ENCODE measurements around the gene GGCX. TPM values are rescaled to one million over a fixed set of nuclear protein-coding genes. Genes with fewer than 3 reads are reported as not detected.
A peak's percentile ranks its signal among the peaks of the same experiment; 100 is the strongest.

The GGCX gene
- total and polyA plus RNA-seq, 2 of the 13 experiments (the other 11 are each of a cell fraction or from before 2014, with no cell fraction given), result 72.5 to 103 TPM

DNA sequence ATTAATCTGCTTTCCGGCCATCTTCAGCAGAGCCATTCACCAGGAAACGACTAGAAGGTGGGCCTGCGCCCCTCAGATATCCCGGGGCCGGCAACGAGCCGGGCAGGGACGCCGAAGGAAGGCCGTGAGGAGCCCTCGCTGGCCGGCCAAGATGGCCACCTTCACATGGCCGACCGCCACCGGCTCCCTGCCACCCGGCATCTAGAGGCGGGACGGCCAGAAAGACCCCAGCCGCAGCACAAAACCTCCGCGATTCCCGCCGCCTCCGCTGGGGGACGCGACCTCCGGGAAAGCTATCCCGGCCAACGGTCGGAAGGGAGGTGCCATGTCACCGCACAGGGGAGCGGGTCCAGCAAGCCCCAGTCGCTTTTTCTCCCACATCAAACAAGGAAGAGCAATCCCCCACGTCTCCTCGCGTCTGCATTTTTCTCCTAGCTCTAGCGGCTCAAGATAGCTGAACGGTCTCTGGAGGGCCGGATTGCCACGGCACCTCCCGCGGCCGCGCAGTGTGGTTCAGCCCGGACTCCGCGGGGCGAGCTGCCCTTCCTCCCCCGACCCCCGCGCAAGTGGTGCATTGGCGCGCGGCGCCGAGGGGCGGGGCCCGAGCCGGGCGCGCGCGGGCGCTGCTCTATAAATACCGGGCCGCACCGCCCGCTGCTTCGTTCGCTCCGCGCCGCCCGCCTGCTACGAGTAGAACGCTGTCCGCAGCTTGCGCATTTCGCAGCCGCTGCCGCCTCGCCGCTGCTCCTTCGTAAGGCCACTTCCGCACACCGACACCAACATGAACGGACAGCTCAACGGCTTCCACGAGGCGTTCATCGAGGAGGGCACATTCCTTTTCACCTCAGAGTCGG, 22.6 kb downstream of the GGCX start, which contains the start of gene MAT2A (continued):
- TF ChIP-seq, protein P1, sequence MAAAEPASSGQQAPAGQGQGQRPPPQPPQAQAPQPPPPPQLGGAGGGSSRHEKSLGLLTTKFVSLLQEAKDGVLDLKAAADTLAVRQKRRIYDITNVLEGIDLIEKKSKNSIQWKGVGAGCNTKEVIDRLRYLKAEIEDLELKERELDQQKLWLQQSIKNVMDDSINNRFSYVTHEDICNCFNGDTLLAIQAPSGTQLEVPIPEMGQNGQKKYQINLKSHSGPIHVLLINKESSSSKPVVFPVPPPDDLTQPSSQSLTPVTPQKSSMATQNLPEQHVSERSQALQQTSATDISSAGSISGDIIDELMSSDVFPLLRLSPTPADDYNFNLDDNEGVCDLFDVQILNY (CRISPR knock-in tag; conservative IDR thresholded peaks at IDR 0.05), result peak; percentile 90
- TF ChIP-seq, protein P2, sequence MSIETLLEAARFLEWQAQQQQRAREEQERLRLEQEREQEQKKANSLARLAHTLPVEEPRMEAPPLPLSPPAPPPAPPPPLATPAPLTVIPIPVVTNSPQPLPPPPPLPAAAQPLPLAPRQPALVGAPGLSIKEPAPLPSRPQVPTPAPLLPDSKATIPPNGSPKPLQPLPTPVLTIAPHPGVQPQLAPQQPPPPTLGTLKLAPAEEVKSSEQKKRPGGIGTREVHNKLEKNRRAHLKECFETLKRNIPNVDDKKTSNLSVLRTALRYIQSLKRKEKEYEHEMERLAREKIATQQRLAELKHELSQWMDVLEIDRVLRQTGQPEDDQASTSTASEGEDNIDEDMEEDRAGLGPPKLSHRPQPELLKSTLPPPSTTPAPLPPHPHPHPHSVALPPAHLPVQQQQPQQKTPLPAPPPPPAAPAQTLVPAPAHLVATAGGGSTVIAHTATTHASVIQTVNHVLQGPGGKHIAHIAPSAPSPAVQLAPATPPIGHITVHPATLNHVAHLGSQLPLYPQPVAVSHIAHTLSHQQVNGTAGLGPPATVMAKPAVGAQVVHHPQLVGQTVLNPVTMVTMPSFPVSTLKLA (IDR thresholded peaks at IDR 0.05), result no peak
- TF ChIP-seq ZNF430 (CRISPR knock-in tag; IDR thresholded peaks at IDR 0.05) (no peak; the same call in 1 of the 2 replicates), GPN1 (CRISPR knock-in tag; IDR thresholded peaks at IDR 0.05; ENCODE audit: borderline replicate concordance) (peak; percentile 95; the same call in 1 of the 2 replicates), ZNF530 (CRISPR knock-in tag; IDR thresholded peaks at IDR 0.05; ENCODE audit: low read depth) (no peak), DNMT1 (CRISPR knock-in tag; IDR thresholded peaks at IDR 0.05) (no peak; the same call in 1 of the 2 replicates), MLLT10 (CRISPR knock-in tag; IDR thresholded peaks at IDR 0.05) (no peak), FOXK2 (IDR thresholded peaks at IDR 0.05) (peak; percentile 99), ZNF263 (CRISPR knock-in tag; IDR thresholded peaks at IDR 0.05) (peak; percentile 74), NFIC (IDR thresholded peaks at IDR 0.05; ENCODE audit: low read length) (no peak), ZNF737 (CRISPR knock-in tag; IDR thresholded peaks at IDR 0.05; ENCODE audit: borderline replicate concordance) (no peak; the same call in 1 of the 2 replicates), RFX1 (IDR thresholded peaks at IDR 0.05) (no peak)
- TF ChIP-seq, protein P3, sequence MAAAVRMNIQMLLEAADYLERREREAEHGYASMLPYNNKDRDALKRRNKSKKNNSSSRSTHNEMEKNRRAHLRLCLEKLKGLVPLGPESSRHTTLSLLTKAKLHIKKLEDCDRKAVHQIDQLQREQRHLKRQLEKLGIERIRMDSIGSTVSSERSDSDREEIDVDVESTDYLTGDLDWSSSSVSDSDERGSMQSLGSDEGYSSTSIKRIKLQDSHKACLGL (CRISPR knock-in tag; IDR thresholded peaks at IDR 0.05), result peak; percentile 67
- TF ChIP-seq, protein P4, sequence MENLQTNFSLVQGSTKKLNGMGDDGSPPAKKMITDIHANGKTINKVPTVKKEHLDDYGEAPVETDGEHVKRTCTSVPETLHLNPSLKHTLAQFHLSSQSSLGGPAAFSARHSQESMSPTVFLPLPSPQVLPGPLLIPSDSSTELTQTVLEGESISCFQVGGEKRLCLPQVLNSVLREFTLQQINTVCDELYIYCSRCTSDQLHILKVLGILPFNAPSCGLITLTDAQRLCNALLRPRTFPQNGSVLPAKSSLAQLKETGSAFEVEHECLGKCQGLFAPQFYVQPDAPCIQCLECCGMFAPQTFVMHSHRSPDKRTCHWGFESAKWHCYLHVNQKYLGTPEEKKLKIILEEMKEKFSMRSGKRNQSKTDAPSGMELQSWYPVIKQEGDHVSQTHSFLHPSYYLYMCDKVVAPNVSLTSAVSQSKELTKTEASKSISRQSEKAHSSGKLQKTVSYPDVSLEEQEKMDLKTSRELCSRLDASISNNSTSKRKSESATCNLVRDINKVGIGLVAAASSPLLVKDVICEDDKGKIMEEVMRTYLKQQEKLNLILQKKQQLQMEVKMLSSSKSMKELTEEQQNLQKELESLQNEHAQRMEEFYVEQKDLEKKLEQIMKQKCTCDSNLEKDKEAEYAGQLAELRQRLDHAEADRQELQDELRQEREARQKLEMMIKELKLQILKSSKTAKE (CRISPR knock-in tag; IDR thresholded peaks at IDR 0.05; ENCODE audit: borderline replicate concordance), result peak; percentile 78
- TF ChIP-seq, protein P5, sequence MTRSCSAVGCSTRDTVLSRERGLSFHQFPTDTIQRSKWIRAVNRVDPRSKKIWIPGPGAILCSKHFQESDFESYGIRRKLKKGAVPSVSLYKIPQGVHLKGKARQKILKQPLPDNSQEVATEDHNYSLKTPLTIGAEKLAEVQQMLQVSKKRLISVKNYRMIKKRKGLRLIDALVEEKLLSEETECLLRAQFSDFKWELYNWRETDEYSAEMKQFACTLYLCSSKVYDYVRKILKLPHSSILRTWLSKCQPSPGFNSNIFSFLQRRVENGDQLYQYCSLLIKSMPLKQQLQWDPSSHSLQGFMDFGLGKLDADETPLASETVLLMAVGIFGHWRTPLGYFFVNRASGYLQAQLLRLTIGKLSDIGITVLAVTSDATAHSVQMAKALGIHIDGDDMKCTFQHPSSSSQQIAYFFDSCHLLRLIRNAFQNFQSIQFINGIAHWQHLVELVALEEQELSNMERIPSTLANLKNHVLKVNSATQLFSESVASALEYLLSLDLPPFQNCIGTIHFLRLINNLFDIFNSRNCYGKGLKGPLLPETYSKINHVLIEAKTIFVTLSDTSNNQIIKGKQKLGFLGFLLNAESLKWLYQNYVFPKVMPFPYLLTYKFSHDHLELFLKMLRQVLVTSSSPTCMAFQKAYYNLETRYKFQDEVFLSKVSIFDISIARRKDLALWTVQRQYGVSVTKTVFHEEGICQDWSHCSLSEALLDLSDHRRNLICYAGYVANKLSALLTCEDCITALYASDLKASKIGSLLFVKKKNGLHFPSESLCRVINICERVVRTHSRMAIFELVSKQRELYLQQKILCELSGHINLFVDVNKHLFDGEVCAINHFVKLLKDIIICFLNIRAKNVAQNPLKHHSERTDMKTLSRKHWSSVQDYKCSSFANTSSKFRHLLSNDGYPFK (CRISPR knock-in tag; IDR thresholded peaks at IDR 0.05; ENCODE audit: borderline replicate concordance), result peak; percentile 27; the same call in 1 of the 2 replicates
- TF ChIP-seq, protein P6, sequence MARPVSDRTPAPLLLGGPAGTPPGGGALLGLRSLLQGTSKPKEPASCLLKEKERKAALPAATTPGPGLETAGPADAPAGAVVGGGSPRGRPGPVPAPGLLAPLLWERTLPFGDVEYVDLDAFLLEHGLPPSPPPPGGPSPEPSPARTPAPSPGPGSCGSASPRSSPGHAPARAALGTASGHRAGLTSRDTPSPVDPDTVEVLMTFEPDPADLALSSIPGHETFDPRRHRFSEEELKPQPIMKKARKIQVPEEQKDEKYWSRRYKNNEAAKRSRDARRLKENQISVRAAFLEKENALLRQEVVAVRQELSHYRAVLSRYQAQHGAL (CRISPR knock-in tag; IDR thresholded peaks at IDR 0.05; ENCODE audit: not compliant biosample characterization), result peak; percentile 98

Measured in HepG2 (cell line).